LNCAP (cell line): ENCODE data around the gene MAML2.

ENCODE experiments used
- CTCF ChIP-seq: fragments of 450-650 bp; IDR thresholded peaks from 2 replicates; pipeline ENCODE4 v1.5.1; 2017; ENCODE audit warnings: mild to moderate bottlenecking

MAML2 gene

GRCh38 chr11:95989780-95990179 is 353.2 kb downstream of the MAML2 start:
- no peak for TF ChIP-seq CTCF

GRCh38 chr11:95989076-95989605 is 353.9 kb downstream of the MAML2 start:
- no peak for TF ChIP-seq CTCF

- no peak for TF ChIP-seq CTCF
These were observed 357.7 kb downstream of the MAML2 start for GRCh38 chr11:95985174-95985808.

GRCh38 chr11:95984072-95984471 is 358.9 kb downstream of the MAML2 start:
- TF ChIP-seq CTCF: no peak

GRCh38 chr11:95977534-95978174 is 365.3 kb downstream of the MAML2 start:
- no peak for TF ChIP-seq CTCF

- TF ChIP-seq CTCF: no peak
These were observed 366.4 kb downstream of the MAML2 start for GRCh38 chr11:95976550-95976949.

GRCh38 chr11:95975343-95975742 is 367.7 kb downstream of the MAML2 start:
- TF ChIP-seq CTCF: no peak
